Mammary epithelial cell (primary cell): Measurements from ENCODE around the gene CALML5.
A peak's percentile ranks its signal among the peaks of the same experiment; 100 is the strongest.

Experiments
- CTCF ChIP-seq, 2 donors: IDR thresholded peaks in 1 of 2; conservative IDR thresholded peaks in 1 of 2; 2 replicates each; pipeline ENCODE4 v1.5.1; 2011 to 2012; ENCODE audit warnings: inconsistent platforms in 2 of 2, low read length in 2 of 2, mild to moderate bottlenecking in 2 of 2, control low read depth in 1 of 2, low read depth in 1 of 2; ENCODE audit not compliant: insufficient read depth in 1 of 2; ENCODE audit errors: extremely low read depth in 1 of 2
- EZH2 ChIP-seq: IDR thresholded peaks from 2 replicates; pipeline ENCODE4 v1.6.1; 2012; ENCODE audit warnings: low read length, inconsistent platforms, borderline replicate concordance

- TF ChIP-seq CTCF (conservative IDR thresholded peaks at IDR 0.05 in 1 of 2, IDR thresholded peaks at IDR 0.05 in 1 of 2; ENCODE audit: extremely low read depth in 1 of 2, insufficient read depth in 1 of 2, low read depth in 1 of 2, low read length in 2 of 2) (peak in 1 of 2 donors; percentile 25), EZH2 (no peak)
These were observed 34.9 kb upstream of the CALML5 start for GRCh38 chr10:5534051-5534821.
